ENCODE measurements around the gene KLK6.

Gene KLK6

DNA sequence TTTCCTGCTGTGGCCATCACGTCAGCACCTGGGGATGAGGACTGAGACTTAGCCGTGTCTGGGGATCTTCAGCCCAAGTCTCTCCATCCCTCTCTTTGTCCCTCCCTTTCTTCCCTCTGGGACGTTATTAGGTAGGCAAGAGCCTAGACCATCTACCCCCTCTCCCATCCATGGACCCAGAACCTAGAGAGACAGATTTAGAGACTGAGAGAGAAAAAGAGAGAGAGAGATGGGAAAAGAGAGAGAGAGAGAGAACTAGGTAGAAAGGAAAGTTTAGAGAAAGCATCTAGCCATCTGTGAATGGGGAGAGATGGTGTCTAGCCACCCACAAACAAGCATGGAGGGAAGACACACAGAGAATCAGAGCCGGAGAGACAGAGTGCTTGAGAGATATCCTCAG is 58.7 kb downstream of the KLK6 start:
- no peak for DNase-seq (ENCODE audit: low read depth)

DNA sequence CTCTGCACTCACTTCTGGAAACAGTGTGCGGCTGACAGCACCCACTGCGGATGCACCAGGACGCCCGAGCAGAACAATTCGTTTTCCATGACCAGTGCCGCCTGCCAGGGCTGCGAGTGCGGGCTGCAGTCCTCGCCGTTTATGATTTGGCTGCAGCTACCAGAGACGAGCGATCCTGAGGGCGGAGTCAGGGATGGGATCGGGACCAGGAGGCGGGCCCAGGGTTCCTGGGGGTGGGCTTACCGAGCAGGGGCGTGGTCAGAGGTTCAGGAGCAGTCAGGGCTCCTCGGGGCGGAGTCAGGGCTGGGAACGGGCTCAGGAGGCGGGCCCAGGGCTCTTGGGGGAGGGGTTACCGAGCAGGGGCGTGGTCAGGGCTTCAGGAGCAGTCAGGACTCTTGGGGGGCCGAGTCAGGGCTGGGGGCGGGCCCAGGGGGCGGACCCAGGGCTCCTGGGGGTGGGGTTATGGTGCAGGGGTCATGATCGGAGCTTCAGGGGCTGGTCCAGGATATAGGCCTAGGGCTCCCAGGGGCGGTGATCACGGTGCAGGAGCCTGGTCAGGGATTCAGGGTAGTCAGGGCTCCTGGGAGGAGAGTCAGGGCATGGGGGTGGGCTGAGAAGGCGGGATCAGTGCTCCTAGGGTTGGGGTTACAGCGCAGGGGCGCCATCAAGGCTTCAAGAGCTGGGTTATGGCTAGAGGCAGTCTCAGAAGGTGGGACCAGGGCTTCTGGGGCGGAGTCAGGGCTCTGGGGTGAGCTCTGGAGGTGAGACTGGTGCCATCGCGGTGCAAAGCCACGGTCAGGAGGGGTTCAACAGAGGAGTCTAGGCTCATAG is 59.9 kb downstream of the KLK6 start:
- no peak for DNase-seq (ENCODE audit: low read depth)
